ENCODE data around the gene BCL11B.

The BCL11B gene

GRCh38 chr14:99271951-99272631 is at the start of gene BCL11B:
Gene BCL11B (minus strand): TSS chr14:99272197. CDS start chr14:99271218, 979 bp downstream.
- no peak for FAIRE-seq
- peak; percentile 59 for DNase-seq (ENCODE audit: low spot score)

DNA sequence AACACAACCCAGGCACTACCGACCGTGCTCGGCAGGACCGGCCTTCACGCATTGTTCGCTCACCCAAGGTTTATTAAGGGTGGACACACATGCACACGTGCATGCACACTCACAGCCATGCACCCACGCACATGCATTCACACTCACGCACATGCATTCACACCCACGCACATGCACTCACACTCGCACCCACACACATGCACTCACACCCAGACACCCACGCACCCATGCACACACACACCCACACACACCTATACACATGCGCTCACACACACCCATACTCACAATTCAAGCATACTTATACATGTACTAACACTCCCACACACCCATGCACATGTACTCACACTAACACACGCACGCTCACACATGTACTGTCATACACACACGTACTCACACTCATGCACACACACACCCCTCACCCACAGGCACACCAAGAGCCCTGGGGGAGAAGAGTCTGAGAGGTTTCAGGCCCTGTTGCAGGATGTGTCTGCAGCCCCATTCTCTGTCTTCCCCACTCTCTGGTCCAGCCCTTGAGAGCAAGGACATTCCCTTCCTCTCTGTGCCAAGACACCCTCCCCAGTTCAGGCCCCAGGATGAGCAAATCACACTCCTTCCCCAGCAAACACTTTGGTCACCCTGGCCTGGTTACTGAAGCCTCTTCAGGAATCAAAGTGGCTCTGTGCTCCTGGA is 49.4 kb upstream of the BCL11B start:
- DNase-seq (ENCODE audit: low spot score) (no peak), FAIRE-seq (no peak)

- FAIRE-seq: no peak
- DNase-seq (ENCODE audit: low spot score): no peak
Measured at GRCh38 chr14:99320621-99321235, 48.7 kb upstream of the BCL11B start.

DNA sequence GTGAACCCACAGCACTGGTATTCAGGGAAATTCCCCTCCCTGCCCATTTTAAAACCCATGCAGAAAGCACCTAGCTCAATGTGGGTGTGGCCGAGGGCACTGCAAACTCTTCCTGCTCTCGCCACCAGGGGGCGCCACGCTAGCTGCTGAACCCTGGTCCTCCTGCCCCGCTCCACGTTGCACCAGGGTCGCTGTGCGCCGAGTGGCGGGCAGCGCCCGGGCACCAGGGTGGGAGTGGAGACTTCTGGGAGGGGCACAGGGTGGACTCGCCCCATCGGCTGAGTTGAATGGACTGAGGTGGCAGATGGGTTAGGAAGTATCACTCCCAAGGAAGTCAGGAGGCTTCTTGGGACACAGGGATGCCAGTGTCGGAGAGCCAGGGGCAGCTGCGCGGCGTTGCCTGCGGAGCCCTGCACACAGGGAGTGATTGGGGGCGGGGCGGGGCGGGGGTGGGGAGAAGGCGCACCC is 48.1 kb upstream of the BCL11B start:
- peak; percentile 72 for DNase-seq (ENCODE audit: low spot score)
- FAIRE-seq: no peak

GRCh38 chr14:99318959-99319295 is 46.9 kb upstream of the BCL11B start:
- FAIRE-seq (no peak), DNase-seq (ENCODE audit: low spot score) (no peak)

DNA sequence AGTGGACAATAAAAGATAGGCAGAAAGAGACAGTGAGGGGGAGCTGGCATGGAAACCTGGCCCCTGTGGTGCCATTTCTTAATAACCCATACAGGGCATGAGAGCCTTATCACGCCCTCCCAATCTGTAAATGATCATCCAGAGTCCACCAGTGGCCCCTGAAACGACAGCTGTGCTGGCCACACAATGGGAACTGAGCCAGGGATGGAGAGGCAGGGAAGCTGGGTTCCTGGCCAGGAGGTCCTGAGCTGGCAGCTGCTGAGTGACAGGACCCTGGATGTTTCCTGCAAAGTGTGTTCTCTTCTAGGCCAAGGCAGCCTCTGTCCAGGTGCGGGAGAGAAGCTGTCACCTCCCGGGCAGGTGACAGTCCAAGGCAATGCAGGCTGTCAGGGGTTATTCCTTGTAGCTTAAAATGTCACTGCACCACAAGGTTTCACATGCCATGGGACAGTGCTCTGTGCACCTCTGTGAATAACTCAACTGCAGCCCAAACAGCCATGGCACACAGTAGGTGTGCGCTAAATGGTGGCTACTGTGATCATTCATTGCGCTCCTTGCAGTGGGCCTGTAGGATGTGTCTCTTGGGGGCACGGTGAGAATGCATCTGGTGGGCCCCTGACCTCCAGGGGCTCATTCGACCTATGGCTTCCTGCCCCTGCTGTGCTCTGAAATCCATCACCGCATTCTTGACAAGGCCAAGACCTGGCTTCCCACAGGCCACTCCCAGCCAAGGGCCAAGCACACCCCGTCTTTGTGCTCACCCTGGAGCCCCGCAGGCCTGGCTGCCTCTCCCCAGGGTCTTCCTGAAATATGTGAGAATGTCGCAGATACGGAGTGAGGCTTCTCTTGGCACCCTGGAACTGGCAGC is 46.3 kb upstream of the BCL11B start:
- no peak for DNase-seq (ENCODE audit: low spot score)
- no peak for FAIRE-seq

GRCh38 chr14:99317231-99318090 is 45.5 kb upstream of the BCL11B start:
- FAIRE-seq: no peak
- DNase-seq (ENCODE audit: low spot score): no peak

DNA sequence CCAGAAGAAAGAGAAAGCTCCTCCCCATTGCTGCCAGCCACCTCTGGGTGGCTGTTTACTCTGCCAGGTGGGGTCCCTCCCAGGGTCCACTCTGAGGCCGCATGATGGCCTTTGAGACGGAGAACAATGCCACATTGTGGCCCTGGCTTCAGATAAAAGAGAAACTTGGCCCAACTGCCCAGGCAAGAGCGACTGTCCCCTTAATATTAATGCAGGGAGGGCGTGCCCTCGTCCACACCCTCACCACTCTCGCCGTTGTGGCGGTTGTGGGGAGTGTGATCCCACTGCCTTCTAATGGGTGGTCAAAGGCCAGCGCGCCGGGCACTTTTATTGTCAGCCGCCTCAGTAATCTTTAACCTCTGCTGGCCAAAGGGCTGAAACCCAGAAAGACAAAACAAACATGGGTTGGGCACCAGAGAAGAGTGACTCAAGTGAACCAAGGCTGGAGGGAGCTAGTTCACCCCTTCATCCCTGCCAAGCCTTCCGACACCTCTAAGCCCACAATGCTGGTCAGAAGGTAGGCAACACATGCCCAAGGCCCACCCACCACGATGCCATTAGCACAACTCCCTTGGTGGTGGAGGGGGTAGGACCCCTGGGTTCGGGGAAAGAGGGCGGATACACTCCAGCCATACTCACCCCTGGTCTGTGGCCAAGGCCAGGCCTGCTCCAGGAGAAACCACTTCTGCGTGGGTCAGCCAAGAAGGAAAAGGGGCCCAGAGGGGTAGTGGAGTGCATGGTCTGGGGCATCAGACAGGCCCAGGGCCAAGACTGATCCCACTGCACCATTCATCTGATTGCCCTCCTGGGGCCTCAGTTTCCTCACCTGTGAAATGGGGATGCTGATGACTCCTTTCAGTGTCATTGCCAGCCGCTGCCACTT is 44.5 kb upstream of the BCL11B start:
- FAIRE-seq (no peak), DNase-seq (ENCODE audit: low spot score) (no peak)

DNA sequence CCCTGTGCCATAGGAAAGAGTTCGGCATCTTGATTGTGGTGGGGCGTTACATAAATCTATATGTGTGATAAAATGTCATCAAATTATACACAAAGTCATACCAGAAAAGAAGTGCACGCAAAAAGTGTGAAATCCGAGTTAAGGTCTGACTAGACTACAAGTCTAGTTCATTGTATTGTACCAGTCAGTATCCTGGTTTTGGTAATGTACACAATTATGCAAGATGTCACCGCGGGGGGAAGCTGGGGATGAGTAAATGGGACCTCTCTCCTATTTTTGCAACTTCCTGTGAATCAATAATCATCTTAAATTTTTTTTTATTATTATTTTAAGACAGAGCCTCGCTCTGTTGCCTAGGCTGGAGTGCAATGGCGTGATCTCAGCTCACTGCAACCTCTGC is 43.2 kb upstream of the BCL11B start:
- FAIRE-seq (no peak), DNase-seq (ENCODE audit: low spot score) (no peak)

DNA sequence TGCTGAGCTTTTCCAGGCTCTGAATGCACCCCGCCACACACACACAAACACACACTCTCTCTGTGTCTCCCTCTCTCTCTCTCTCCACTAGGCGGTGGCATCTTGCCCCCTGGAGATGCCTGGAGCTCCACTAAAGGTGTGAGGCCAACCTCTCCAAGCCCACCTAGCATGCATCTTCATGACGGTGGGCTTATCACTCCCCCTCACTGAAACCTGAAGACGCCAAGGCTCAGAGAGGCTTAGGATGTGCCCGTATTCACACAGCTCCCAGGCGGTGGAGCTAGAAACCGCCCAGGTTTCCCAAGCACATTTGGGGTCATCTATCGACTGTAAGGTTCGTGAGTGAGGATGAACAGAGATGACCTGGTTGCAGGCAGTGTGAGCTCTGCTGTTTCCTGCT is 42.6 kb upstream of the BCL11B start:
- DNase-seq (ENCODE audit: low spot score) (no peak), FAIRE-seq (no peak)

GRCh38 chr14:99313234-99313633 is 41.2 kb upstream of the BCL11B start:
- FAIRE-seq (no peak), DNase-seq (ENCODE audit: low spot score) (no peak)

GRCh38 chr14:99312106-99312505 is 40.1 kb upstream of the BCL11B start:
- DNase-seq (ENCODE audit: low spot score) (no peak), FAIRE-seq (no peak)

DNA sequence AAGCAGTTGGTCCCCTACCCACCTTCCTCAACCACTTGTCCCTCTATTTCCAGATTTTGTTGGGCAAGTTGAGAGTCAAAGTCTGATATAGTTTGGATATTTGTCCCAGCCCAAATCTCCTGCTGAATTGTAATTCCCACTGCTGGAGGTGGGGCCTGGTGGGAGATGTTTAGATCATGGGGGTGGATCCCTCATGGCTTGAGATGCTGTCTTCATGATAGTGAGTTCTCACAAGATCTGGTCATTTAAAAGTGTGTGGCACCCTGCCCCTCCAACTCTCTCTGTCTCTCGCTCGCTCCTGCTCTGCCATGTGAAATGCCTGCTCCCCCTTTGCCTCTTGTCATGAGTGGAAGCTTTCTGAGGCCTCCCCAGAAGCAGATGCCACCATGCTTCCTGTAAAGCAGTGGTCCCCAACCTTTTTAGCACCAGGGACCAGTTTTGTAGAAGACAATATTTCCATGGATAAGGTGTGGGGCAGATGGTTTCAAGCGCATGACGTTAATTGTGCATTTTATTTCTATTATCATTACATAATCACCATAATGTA is 37.3 kb upstream of the BCL11B start:
- DNase-seq (ENCODE audit: low spot score) (no peak), FAIRE-seq (no peak)

DNA sequence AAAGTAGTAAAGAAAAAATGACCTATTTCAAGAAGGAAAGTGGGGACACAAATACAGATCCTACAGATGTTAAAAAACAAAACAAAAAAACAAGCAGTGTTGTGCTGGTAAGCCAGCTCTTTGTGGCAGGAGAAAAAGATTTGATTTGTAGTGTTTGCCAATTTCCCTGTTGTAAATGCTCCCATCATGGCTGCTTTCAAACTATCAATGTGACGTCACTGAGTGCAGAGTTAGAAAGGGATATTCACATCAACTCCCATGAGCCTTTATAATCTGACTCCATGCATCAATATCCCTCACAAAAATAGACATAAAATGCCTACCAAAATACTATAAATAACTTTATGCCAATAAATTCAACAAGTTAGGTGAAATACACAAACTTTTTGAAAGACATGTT is 32.2 kb upstream of the BCL11B start:
- DNase-seq (ENCODE audit: low spot score) (no peak), FAIRE-seq (no peak)

GRCh38 chr14:99300190-99300589 is 28.2 kb upstream of the BCL11B start:
- DNase-seq (ENCODE audit: low spot score): no peak
- FAIRE-seq: no peak

DNA sequence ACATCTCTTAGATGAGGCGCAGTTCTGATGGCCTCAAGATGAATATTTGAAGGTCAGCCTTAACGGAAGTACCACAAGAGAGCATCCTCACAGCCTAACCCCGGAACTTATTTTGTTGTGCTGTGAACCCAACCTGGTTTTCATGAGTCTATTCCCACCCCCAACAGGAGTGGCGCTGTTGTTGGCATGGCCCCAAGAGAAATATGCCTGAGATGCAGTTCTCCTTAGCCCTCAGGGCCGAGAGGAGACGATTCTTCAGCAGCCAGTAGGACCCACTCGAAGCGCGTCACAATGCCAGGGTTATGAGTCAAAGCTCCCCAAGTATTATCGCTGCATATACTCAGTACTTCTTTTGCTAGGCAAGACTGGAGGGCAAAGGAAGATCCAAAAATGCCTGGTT is 24.5 kb upstream of the BCL11B start:
- no peak for FAIRE-seq
- DNase-seq (ENCODE audit: low spot score): no peak

- DNase-seq (ENCODE audit: low spot score): no peak
- no peak for FAIRE-seq
Measured at GRCh38 chr14:99289394-99290189, 17.6 kb upstream of the BCL11B start.

DNA sequence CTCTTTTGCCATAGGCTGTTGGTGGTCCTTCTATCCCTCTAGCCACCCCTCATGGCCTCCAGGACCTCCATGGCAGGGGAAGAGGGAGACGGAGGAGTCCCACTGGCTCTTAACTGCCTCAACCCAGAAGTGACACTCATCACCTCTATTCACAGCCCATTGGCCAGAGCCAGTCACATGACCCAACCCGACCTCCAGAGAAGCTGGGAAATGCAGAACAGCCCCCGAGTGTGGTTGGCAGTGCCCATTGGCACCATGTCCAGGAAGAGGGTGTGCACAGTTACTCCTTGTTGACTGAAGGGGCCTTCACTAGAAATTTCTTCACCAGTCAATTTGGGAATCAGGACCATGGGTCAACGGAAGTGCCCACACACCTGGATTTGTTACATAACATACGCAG is 17.0 kb upstream of the BCL11B start:
- no peak for FAIRE-seq

More for the DNA sequence above, 17.0 kb upstream of the BCL11B start:
- no peak for DNase-seq (ENCODE audit: low spot score)

Data from urothelium cell line (cell line).